Breast epithelium (tissue), 4 donors: ENCODE measurements around the gene MDN1. TPM values are rescaled to one million over a fixed set of nuclear protein-coding genes. Genes with fewer than 3 reads are reported as not detected.
"Not testable (repeated sequence)": the region's sequence is repeated elsewhere in the genome, so short reads cannot be mapped to it uniquely, and the experiment has no call there.

Experiments used
- DNase-seq, 2 donors: peaks; one replicate each; pipeline ENCODE4 v3.0.0-alpha.2; 2019; ENCODE audit warnings: low spot score in 2 of 2
- H3K27ac ChIP-seq, 2 donors: fragments of 200-600 bp; sonication (generic) in 1 of 2; one replicate each; pipeline ENCODE4 v1.5.1; 2016 to 2019; ENCODE audit warnings: mild to moderate bottlenecking in 1 of 2
- H3K27me3 ChIP-seq, 2 donors: fragments of 200-600 bp; sonication (generic) in 1 of 2; one replicate each; pipeline versions ENCODE4 v1.5.1 to v1.6.0; 2017 to 2019; ENCODE audit warnings: control low read depth in 1 of 2, mild to moderate bottlenecking in 1 of 2
- H3K36me3 ChIP-seq: fragments of 200-600 bp; one replicate; pipeline ENCODE4 v1.5.1; 2019
- H3K4me1 ChIP-seq, 2 donors: fragments of 200-600 bp; sonication (generic); one replicate each; pipeline ENCODE4 v1.5.1; 2016 to 2019; ENCODE audit warnings: control low read depth in 1 of 2
- H3K4me3 ChIP-seq, 3 donors: fragments of 200-600 bp; sonication (generic); 1 replicate in 2 of 3; 2 replicates in 1 of 3; pipeline ENCODE4 v1.5.1; 2016 to 2019; ENCODE audit warnings: mild to moderate bottlenecking in 3 of 3, moderate library complexity in 2 of 3
- H3K9me3 ChIP-seq, 2 donors: fragments of 200-600 bp; sonication (generic) in 1 of 2; one replicate each; pipeline ENCODE4 v1.5.1; 2016 to 2019; ENCODE audit warnings: control low read depth in 1 of 2
- POLR2A ChIP-seq: fragments of 450-650 bp; IDR thresholded peaks from one replicate; pipeline ENCODE4 v1.6.1; 2016; ENCODE audit warnings: antibody characterized with exemption, mild to moderate bottlenecking, moderate library complexity
- POLR2AphosphoS5 ChIP-seq, 3 donors: sonication (generic); formaldehyde crosslinking; IDR thresholded peaks; one replicate each; pipeline ENCODE4 v1.6.1; 2017; ENCODE audit warnings: antibody characterized with exemption in 3 of 3
- intact Hi-C: fragments of 100-400 bp; cut with DNase I; formaldehyde crosslinking; loops from one replicate; pipeline ENCODE4 v1.15.1; 2023; ENCODE audit warnings: low total_unique reads
- total RNA-seq, 3 donors: library from RNA; depleted of rRNA; stranded (reverse); fragments of >200 nt; gene quantifications; one replicate each; pipeline ENCODE4 v1.1.0, GENCODE V29; 2016
- TF ChIP-seq, protein P1 (sequence below), 3 donors: fragments of 450-650 bp; IDR thresholded peaks; one replicate each; pipeline ENCODE4 v1.5.1; 2016 to 2017; ENCODE audit warnings: antibody characterized with exemption in 3 of 3, mild to moderate bottlenecking in 3 of 3, moderate library complexity in 3 of 3

MDN1 gene
- total RNA-seq, 3 donors from 2014 or later: 24.6 to 38.8 (median 38.0) TPM

GRCh38 chr6:89649682-89650081 lies 169.9 kb downstream of the MDN1 start:
- Histone ChIP-seq H3K9me3 (no peaks in the 10 kb centered on the region), H3K4me1 (no peaks in the 10 kb centered on the region), H3K27ac (no peak overlapping the region), H3K4me3 (no peak overlapping the region), H3K27me3 (no peaks in the 10 kb centered on the region), H3K36me3 (no peaks in the 10 kb centered on the region)
- DNase-seq: no peak
- intact Hi-C loops: no loop called here
- TF ChIP-seq POLR2AphosphoS5 (IDR thresholded peaks at IDR 0.05): no peak
- TF ChIP-seq, protein P1, sequence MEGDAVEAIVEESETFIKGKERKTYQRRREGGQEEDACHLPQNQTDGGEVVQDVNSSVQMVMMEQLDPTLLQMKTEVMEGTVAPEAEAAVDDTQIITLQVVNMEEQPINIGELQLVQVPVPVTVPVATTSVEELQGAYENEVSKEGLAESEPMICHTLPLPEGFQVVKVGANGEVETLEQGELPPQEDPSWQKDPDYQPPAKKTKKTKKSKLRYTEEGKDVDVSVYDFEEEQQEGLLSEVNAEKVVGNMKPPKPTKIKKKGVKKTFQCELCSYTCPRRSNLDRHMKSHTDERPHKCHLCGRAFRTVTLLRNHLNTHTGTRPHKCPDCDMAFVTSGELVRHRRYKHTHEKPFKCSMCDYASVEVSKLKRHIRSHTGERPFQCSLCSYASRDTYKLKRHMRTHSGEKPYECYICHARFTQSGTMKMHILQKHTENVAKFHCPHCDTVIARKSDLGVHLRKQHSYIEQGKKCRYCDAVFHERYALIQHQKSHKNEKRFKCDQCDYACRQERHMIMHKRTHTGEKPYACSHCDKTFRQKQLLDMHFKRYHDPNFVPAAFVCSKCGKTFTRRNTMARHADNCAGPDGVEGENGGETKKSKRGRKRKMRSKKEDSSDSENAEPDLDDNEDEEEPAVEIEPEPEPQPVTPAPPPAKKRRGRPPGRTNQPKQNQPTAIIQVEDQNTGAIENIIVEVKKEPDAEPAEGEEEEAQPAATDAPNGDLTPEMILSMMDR (IDR thresholded peaks at IDR 0.05): no peak
- no peak for TF ChIP-seq POLR2A

- H3K9me3 ChIP-seq: no peaks in the 10 kb centered on the region
- H3K27me3 ChIP-seq: no peaks in the 10 kb centered on the region
- no peak for DNase-seq
- no peak for TF ChIP-seq POLR2AphosphoS5 (IDR thresholded peaks at IDR 0.05)
- TF ChIP-seq, protein P1 (IDR thresholded peaks at IDR 0.05): no peak
- no peak for TF ChIP-seq POLR2A
- H3K4me1 ChIP-seq: no peaks in the 10 kb centered on the region
- H3K4me3 ChIP-seq: no peak overlapping the region
- intact Hi-C loops: no loop called here
- H3K27ac ChIP-seq: no peak overlapping the region
- H3K36me3 ChIP-seq: no peaks in the 10 kb centered on the region
Observed at GRCh38 chr6:89644864-89645263, 174.7 kb downstream of the MDN1 start.

GRCh38 chr6:89643406-89643805 lies 176.2 kb downstream of the MDN1 start:
- H3K4me3 ChIP-seq: no peak overlapping the region
- TF ChIP-seq, protein P1 (IDR thresholded peaks at IDR 0.05): no peak
- TF ChIP-seq POLR2AphosphoS5 (IDR thresholded peaks at IDR 0.05) (no peak), POLR2A (no peak)
- no peaks in the 10 kb centered on the region for H3K9me3 ChIP-seq
- H3K27me3 ChIP-seq: no peaks in the 10 kb centered on the region
- no peak overlapping the region for H3K27ac ChIP-seq
- H3K4me1 ChIP-seq: peaks cover 0 to 3% of the 10 kb centered on the region in 2 donors
- intact Hi-C loops: no loop called here
- no peak for DNase-seq
- no peaks in the 10 kb centered on the region for H3K36me3 ChIP-seq

- no peaks in the 10 kb centered on the region for H3K36me3 ChIP-seq
- no peak overlapping the region for H3K4me3 ChIP-seq
- no peaks in the 10 kb centered on the region for H3K9me3 ChIP-seq
Observed at GRCh38 chr6:89642956-89643355, 176.6 kb downstream of the MDN1 start.

DNA sequence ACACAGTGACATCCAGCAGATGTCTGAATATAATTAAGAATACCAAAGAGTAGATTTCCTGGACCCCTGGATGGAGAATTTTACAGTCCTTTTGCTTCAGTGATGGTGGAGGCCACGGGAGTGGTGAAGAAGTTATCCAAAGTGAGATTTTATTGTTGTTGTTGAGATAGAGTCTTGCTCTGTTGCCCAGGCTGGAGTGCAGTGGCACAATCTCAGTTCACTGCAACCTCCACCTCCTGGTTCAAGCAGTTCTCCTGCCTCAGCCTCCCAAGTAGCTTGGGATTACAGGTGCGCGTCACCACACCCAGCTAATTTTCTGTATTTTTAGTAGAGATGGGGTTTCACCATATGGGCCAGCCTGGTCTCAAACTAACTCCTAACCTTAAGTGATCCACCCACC lies 178.0 kb downstream of the MDN1 start:
- H3K36me3 ChIP-seq, H3K4me3 ChIP-seq, H3K27ac ChIP-seq, intact Hi-C loops, H3K9me3 ChIP-seq, DNase-seq, H3K4me1 ChIP-seq, H3K27me3 ChIP-seq: not testable (repeated sequence)

More at GRCh38 chr6:89642956-89643355, 176.6 kb downstream of the MDN1 start:
- Histone ChIP-seq H3K27ac (no peak overlapping the region), H3K27me3 (no peaks in the 10 kb centered on the region), H3K4me1 (peaks cover 0 to 3% of the 10 kb centered on the region in 2 donors)
- TF ChIP-seq, protein P1 (IDR thresholded peaks at IDR 0.05): no peak
- no peak for TF ChIP-seq POLR2A
- TF ChIP-seq POLR2AphosphoS5 (IDR thresholded peaks at IDR 0.05): no peak
- intact Hi-C loops: no loop called here
- no peak for DNase-seq

- H3K4me3 ChIP-seq: no peak overlapping the region
- no peaks in the 10 kb centered on the region for H3K36me3 ChIP-seq
- no peaks in the 10 kb centered on the region for H3K9me3 ChIP-seq
- no peaks in the 10 kb centered on the region for H3K27me3 ChIP-seq
- no peak for DNase-seq
- TF ChIP-seq POLR2A (no peak), POLR2AphosphoS5 (IDR thresholded peaks at IDR 0.05) (no peak)
- TF ChIP-seq, protein P1 (IDR thresholded peaks at IDR 0.05): no peak
- intact Hi-C loops: no loop called here
- H3K4me1 ChIP-seq: peaks cover 0 to 10% of the 10 kb centered on the region in 2 donors
- H3K27ac ChIP-seq: no peak overlapping the region
Observed at GRCh38 chr6:89640804-89641203, 178.8 kb downstream of the MDN1 start.
